Adipocyte (in vitro differentiated cells): Measurements from ENCODE around the gene NCKAP5.

Source experiments
- DNase-seq: peaks from one replicate; pipeline ENCODE4 v3.0.0-alpha.2; 2015; ENCODE audit warnings: low read depth
- H3K27me3 ChIP-seq: replicated peaks from 2 replicates; pipeline ENCODE4 v1.7.0; 2013; ENCODE audit warnings: mild to moderate bottlenecking, low read length, moderate library complexity; ENCODE audit not compliant: control insufficient read depth, insufficient read depth
- H3K36me3 ChIP-seq: 2 replicates; pipeline ENCODE4 v1.7.0; 2013; ENCODE audit warnings: low read length, mild to moderate bottlenecking, moderate library complexity; ENCODE audit not compliant: control insufficient read depth, insufficient read depth, severe bottlenecking
- H3K4me1 ChIP-seq: 2 replicates; pipeline ENCODE4 v1.7.0; 2013; ENCODE audit warnings: mild to moderate bottlenecking, low read length, moderate library complexity; ENCODE audit not compliant: control insufficient read depth, insufficient read depth
- H3K4me3 ChIP-seq: 2 replicates; pipeline ENCODE4 v1.7.0; 2013; ENCODE audit warnings: mild to moderate bottlenecking, low read length, moderate library complexity
- H3K9ac ChIP-seq: 2 replicates; pipeline ENCODE4 v1.7.0; 2013; ENCODE audit warnings: mild to moderate bottlenecking, low read length, moderate library complexity
- H3K9me3 ChIP-seq: 2 replicates; pipeline ENCODE4 v1.7.0; 2013; ENCODE audit warnings: mild to moderate bottlenecking, low read length, moderate library complexity; ENCODE audit not compliant: control insufficient read depth

Gene NCKAP5

GRCh38 chr2:132754867-132755472, 813.3 kb downstream of the NCKAP5 start:
- Histone ChIP-seq H3K9ac (no peak overlapping the region), H3K4me3 (no peak overlapping the region), H3K9me3 (peaks cover 1% of the 10 kb centered on the region), H3K27me3 (no peaks in the 10 kb centered on the region), H3K4me1 (peaks cover 6% of the 10 kb centered on the region), H3K36me3 (no peaks in the 10 kb centered on the region)
- DNase-seq, result no peak

DNA sequence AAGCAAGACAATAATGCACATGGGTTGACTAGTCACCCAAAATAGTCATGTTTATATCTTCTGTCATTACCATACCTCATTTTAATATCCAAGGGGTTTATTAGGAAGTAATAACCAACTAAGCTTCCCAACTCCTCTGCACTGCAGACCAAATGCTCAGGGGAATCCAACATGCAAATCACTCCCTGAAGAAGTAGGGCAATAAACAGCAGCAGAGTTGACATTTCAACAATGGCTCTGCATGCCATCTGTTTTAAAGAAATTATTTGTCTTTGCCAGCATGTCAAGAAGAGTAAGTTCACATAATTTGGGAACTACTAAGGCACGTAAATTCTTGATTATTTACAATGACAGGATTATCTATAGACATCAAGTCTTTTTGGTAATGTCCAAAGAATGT, 813.9 kb downstream of the NCKAP5 start:
- Histone ChIP-seq H3K27me3 (no peaks in the 10 kb centered on the region), H3K9me3 (no peaks in the 10 kb centered on the region), H3K36me3 (no peaks in the 10 kb centered on the region), H3K4me3 (no peak overlapping the region), H3K9ac (no peak overlapping the region), H3K4me1 (peaks cover 6% of the 10 kb centered on the region)
- no peak for DNase-seq

GRCh38 chr2:132752421-132753206, 815.6 kb downstream of the NCKAP5 start:
- Histone ChIP-seq H3K9ac (no peak overlapping the region), H3K4me3 (no peak overlapping the region), H3K27me3 (no peaks in the 10 kb centered on the region), H3K4me1 (peaks cover 4% of the 10 kb centered on the region), H3K36me3 (no peaks in the 10 kb centered on the region), H3K9me3 (no peaks in the 10 kb centered on the region)
- DNase-seq, result peak; percentile 5

- H3K36me3 ChIP-seq, result no peaks in the 10 kb centered on the region
- H3K4me1 ChIP-seq, result no peaks in the 10 kb centered on the region
- DNase-seq, result no peak
- H3K27me3 ChIP-seq, result no peaks in the 10 kb centered on the region
- H3K9me3 ChIP-seq, result no peaks in the 10 kb centered on the region
- H3K9ac ChIP-seq, result no peak overlapping the region
- H3K4me3 ChIP-seq, result no peak overlapping the region
Observed at GRCh38 chr2:132751836-132752235, 816.4 kb downstream of the NCKAP5 start.

DNA sequence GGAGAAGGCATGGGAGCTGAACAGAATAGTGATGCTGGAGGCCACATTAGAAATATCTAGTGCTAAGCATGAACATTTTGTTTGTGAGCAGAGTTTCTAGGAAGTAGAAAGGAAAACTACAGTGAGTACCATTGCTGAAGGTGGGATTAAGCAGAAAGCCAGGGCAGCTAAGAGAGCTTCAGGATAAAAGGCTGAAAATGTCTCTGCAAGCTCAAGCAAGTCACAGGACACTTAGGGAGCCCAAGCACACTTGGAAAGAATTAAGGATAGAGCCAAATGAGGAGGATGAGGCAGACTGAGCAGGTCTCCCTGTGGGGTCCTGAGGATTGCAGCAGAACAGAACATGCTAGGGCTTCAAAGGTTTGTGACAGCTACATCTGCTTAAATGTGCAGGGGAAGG, 817.7 kb downstream of the NCKAP5 start:
- no peaks in the 10 kb centered on the region for H3K9me3 ChIP-seq
- no peaks in the 10 kb centered on the region for H3K4me1 ChIP-seq
- H3K36me3 ChIP-seq, result no peaks in the 10 kb centered on the region
- no peak overlapping the region for H3K4me3 ChIP-seq
- H3K9ac ChIP-seq, result no peak overlapping the region
- DNase-seq, result no peak
- H3K27me3 ChIP-seq, result no peaks in the 10 kb centered on the region

GRCh38 chr2:132747046-132747445, 821.2 kb downstream of the NCKAP5 start:
- Histone ChIP-seq H3K4me3 (no peak overlapping the region), H3K36me3 (no peaks in the 10 kb centered on the region), H3K9me3 (no peaks in the 10 kb centered on the region), H3K9ac (no peak overlapping the region), H3K4me1 (no peaks in the 10 kb centered on the region), H3K27me3 (no peaks in the 10 kb centered on the region)
- DNase-seq, result no peak

- no peaks in the 10 kb centered on the region for H3K9me3 ChIP-seq
- H3K36me3 ChIP-seq, result no peaks in the 10 kb centered on the region
- no peaks in the 10 kb centered on the region for H3K27me3 ChIP-seq
- DNase-seq, result no peak
- H3K4me3 ChIP-seq, result no peak overlapping the region
- no peak overlapping the region for H3K9ac ChIP-seq
- no peaks in the 10 kb centered on the region for H3K4me1 ChIP-seq
Observed at GRCh38 chr2:132741754-132742153, 826.5 kb downstream of the NCKAP5 start.

DNA sequence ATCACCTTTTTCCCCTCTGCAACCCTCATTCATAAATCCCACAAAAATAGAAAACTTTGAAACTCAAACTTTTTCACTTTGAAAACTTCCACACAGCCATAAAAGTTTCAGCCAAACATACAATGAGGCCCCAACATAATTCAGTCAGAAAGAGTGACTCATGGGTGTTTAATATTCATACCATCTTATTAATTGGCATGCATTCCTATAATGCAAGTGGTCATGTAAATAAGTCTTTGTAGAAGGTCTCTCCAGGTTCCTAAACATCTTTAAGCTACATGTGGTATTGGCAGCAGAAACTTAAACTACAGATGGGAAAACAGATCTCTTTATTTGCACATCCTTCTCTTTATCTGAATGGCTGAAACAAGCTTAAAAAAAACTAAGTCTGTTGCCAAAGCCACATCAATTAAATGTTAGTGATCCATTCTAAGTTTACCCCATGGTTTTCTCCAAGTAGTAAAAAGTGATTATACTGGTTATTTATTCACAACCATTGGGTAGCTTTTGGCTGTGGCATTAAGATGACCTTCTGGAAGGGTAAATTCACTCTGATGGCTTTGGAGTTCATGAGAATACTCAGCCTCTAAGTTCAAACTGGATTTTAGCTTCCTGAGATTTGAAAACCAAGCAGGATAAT, 828.1 kb downstream of the NCKAP5 start:
- no peak overlapping the region for H3K9ac ChIP-seq
- no peak for DNase-seq
- H3K36me3 ChIP-seq, result no peaks in the 10 kb centered on the region

GRCh38 chr2:132738223-132738622, 830.0 kb downstream of the NCKAP5 start:
- no peaks in the 10 kb centered on the region for H3K27me3 ChIP-seq
- no peak overlapping the region for H3K9ac ChIP-seq
- no peaks in the 10 kb centered on the region for H3K9me3 ChIP-seq
- H3K4me1 ChIP-seq, result no peaks in the 10 kb centered on the region
- no peak overlapping the region for H3K4me3 ChIP-seq
- DNase-seq, result no peak
- H3K36me3 ChIP-seq, result no peaks in the 10 kb centered on the region

More for the DNA sequence above, 828.1 kb downstream of the NCKAP5 start:
- Histone ChIP-seq H3K4me3 (no peak overlapping the region), H3K4me1 (no peaks in the 10 kb centered on the region), H3K27me3 (no peaks in the 10 kb centered on the region), H3K9me3 (no peaks in the 10 kb centered on the region)

DNA sequence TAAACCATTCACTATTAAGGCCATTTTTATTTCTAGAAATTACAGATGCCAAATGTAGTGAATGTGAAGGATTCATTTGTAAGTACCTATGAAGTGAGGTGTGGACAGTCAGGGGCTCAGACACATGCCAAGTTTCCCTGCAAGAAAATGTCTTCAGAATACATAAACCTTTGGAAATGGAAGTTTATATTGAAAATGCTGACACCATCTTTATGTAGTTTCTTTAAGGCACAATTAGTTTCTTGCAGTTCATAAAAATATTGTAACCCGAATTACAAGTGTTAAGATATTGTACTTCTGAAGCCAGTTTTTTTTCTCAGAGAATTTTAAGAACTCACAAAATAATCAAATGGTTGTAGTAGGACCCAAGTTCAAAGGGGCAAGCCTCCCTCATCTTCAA, 832.2 kb downstream of the NCKAP5 start:
- no peaks in the 10 kb centered on the region for H3K9me3 ChIP-seq
- H3K4me3 ChIP-seq, result no peak overlapping the region
- H3K27me3 ChIP-seq, result no peaks in the 10 kb centered on the region
- no peaks in the 10 kb centered on the region for H3K4me1 ChIP-seq
- no peaks in the 10 kb centered on the region for H3K36me3 ChIP-seq
- DNase-seq, result no peak
- no peak overlapping the region for H3K9ac ChIP-seq

DNA sequence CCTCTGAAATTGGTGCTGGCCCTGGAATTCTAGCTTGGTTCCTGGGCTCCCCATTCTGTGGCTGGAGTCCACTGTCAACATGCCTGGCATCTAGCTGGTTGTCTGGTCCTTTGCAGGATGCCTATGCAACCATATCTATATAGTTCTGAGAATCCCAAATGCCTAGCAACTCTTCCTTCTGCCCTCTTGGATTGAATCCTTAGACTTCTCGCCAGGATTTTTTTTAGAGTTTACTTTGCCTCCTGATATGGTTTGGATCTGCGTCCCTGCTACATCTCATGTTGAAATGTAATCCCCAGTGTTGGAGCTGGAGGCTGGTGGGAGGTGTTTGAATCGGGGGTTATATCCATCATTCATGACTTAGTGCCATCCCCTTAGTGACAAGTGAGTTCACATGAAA, 833.3 kb downstream of the NCKAP5 start:
- no peaks in the 10 kb centered on the region for H3K4me1 ChIP-seq
- no peak for DNase-seq
- H3K4me3 ChIP-seq, result no peak overlapping the region
- H3K9ac ChIP-seq, result no peak overlapping the region
- H3K9me3 ChIP-seq, result no peaks in the 10 kb centered on the region
- H3K27me3 ChIP-seq, result no peaks in the 10 kb centered on the region
- H3K36me3 ChIP-seq, result no peaks in the 10 kb centered on the region
